OCI-LY1 (cell line): ENCODE measurements around the gene MRPL22.

Source experiments
- H2AFZ ChIP-seq: fragments of 200-600 bp; sonication (generic), shearing (Covaris generic); 2 replicates; pipeline ENCODE4 v1.6.0; 2014; ENCODE audit warnings: antibody characterized with exemption, mild to moderate bottlenecking, low read length
- H3F3A ChIP-seq: fragments of 200-600 bp; sonication (generic), shearing (Covaris generic); 2 replicates; pipeline ENCODE4 v1.6.0; 2014; ENCODE audit warnings: mild to moderate bottlenecking, antibody characterized with exemption, low read length, moderate library complexity; ENCODE audit not compliant: insufficient read depth
- H3K27ac ChIP-seq: fragments of 200-600 bp; sonication (generic); 2 replicates; pipeline ENCODE4 v1.5.1; 2014; ENCODE audit warnings: low read length, mixed run types, mild to moderate bottlenecking, low read depth; ENCODE audit not compliant: poor library complexity, severe bottlenecking
- H3K27me3 ChIP-seq: fragments of 200-600 bp; sonication (generic); 2 replicates; pipeline ENCODE4 v1.6.0; 2014; ENCODE audit warnings: antibody characterized with exemption, mild to moderate bottlenecking, low read length, moderate library complexity; ENCODE audit not compliant: insufficient read depth
- H3K36me3 ChIP-seq: fragments of 200-600 bp; sonication (generic); 2 replicates; pipeline ENCODE4 v1.6.1; 2014; ENCODE audit warnings: mild to moderate bottlenecking, antibody characterized with exemption, low read length, moderate library complexity, mixed read lengths; ENCODE audit not compliant: insufficient read depth
- H3K4me1 ChIP-seq: fragments of 200-600 bp; sonication (generic); 2 replicates; pipeline ENCODE4 v1.5.1; 2014; ENCODE audit warnings: mild to moderate bottlenecking, low read length, moderate library complexity; ENCODE audit not compliant: insufficient read depth, severe bottlenecking
- H3K4me2 ChIP-seq: fragments of 200-600 bp; sonication (generic), shearing (Covaris generic); 2 replicates; pipeline ENCODE4 v1.6.1; 2014; ENCODE audit warnings: low read length
- H3K4me3 ChIP-seq: fragments of 200-600 bp; sonication (generic); 2 replicates; pipeline ENCODE4 v1.5.1; 2014; ENCODE audit warnings: low read length, low read depth, mild to moderate bottlenecking, mixed read lengths; ENCODE audit not compliant: poor library complexity, severe bottlenecking
- H3K79me2 ChIP-seq: fragments of 200-600 bp; shearing (Covaris generic); 2 replicates; pipeline ENCODE4 v1.6.1; 2016; ENCODE audit warnings: mixed run types, low read length, mixed read lengths; ENCODE audit not compliant: insufficient read depth
- H3K9ac ChIP-seq: fragments of 200-600 bp; sonication (generic), shearing (Covaris generic); 2 replicates; pipeline ENCODE4 v1.6.1; 2014; ENCODE audit warnings: mild to moderate bottlenecking, low read length, mixed read lengths
- H3K9me2 ChIP-seq: fragments of 200-600 bp; sonication (generic), shearing (Covaris generic); 2 replicates; pipeline ENCODE4 v1.6.1; 2014; ENCODE audit warnings: low read depth, mild to moderate bottlenecking, low read length, mixed read lengths
- H3K9me3 ChIP-seq: fragments of 200-600 bp; shearing (Covaris generic); 2 replicates; pipeline ENCODE4 v1.6.1; 2014; ENCODE audit warnings: low read length, mixed read lengths
- H4K20me1 ChIP-seq: fragments of 200-600 bp; sonication (generic), shearing (Covaris generic); 2 replicates; pipeline ENCODE4 v1.6.0; 2016; ENCODE audit warnings: mild to moderate bottlenecking, low read length; ENCODE audit not compliant: insufficient read depth
- CTCF ChIP-seq: fragments of 200-600 bp; sonication (generic), shearing (Covaris generic); IDR thresholded peaks from 2 replicates; pipeline ENCODE4 v1.5.1; 2017; ENCODE audit warnings: mild to moderate bottlenecking, antibody characterized with exemption, low read length, moderate library complexity, mixed read lengths
- EZH2 ChIP-seq: fragments of 200-600 bp; sonication (generic), shearing (Covaris generic); IDR thresholded peaks from 2 replicates; pipeline ENCODE4 v1.8.0; 2017; ENCODE audit warnings: borderline replicate concordance, mixed run types, mild to moderate bottlenecking, antibody characterized with exemption, low read length, moderate library complexity, mixed read lengths

The MRPL22 gene

GRCh38 chr5:154895606-154896561 lies 45.0 kb upstream of the MRPL22 start:
- H2AFZ ChIP-seq, result no peak overlapping the region
- no peaks in the 10 kb centered on the region for H3F3A ChIP-seq
- H3K9me3 ChIP-seq, result no peaks in the 10 kb centered on the region
- H3K36me3 ChIP-seq, result peaks cover 92% of the 10 kb centered on the region
- H3K4me3 ChIP-seq, result no peak overlapping the region
- no peaks in the 10 kb centered on the region for H3K27me3 ChIP-seq
- TF ChIP-seq CTCF (no peak), EZH2 (no peak)
- no peaks in the 10 kb centered on the region for H3K4me1 ChIP-seq
- H3K4me2 ChIP-seq, result no peak overlapping the region
- H3K9me2 ChIP-seq, result no peaks in the 10 kb centered on the region
- H3K79me2 ChIP-seq, result no peaks in the 10 kb centered on the region
- H3K9ac ChIP-seq, result no peak overlapping the region
- no peaks in the 10 kb centered on the region for H4K20me1 ChIP-seq
- no peak overlapping the region for H3K27ac ChIP-seq

DNA sequence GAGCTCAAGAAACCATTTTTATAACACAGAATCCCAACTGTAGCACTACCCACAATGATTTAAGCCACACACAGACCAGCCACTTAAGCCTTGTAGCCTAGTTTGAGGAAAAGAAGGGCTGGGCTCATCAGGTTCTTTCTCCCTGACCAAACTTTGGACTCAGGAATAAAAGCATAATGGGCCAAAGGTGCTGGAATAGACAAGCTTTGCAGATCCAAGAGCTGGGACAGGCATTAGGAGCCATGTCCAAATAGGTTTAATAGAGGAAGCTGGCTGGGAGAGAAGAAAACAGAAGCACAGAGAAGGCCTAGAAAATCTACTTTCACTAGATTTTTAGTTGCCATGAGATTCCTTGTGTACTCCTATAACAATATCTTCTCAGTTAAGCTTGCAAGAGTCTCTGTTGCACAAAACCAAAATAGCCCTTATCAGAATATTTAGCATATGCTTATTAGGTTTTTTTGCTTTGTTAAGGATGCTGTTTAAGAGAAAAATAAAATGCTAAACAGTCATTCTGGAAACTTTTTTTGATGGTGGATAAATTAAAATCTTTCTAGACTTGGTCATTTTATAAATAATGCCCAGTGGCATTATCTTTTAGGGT lies 44.2 kb upstream of the MRPL22 start:
- Histone ChIP-seq H3K4me3 (no peak overlapping the region), H3K36me3 (peaks cover 92% of the 10 kb centered on the region), H3K27me3 (no peaks in the 10 kb centered on the region), H3K4me1 (no peaks in the 10 kb centered on the region), H3K79me2 (no peaks in the 10 kb centered on the region), H3K27ac (no peak overlapping the region), H2AFZ (no peak overlapping the region), H4K20me1 (no peaks in the 10 kb centered on the region), H3K9me2 (no peaks in the 10 kb centered on the region), H3K9me3 (no peaks in the 10 kb centered on the region), H3K9ac (no peak overlapping the region), H3F3A (no peaks in the 10 kb centered on the region), H3K4me2 (no peak overlapping the region)
- no peak for TF ChIP-seq CTCF
- TF ChIP-seq EZH2, result no peak

GRCh38 chr5:154898210-154898609 lies 42.7 kb upstream of the MRPL22 start:
- Histone ChIP-seq H4K20me1 (no peaks in the 10 kb centered on the region), H3K36me3 (peaks cover 94% of the 10 kb centered on the region), H3K9ac (no peak overlapping the region), H3K4me3 (no peak overlapping the region), H3K27me3 (no peaks in the 10 kb centered on the region), H3F3A (no peaks in the 10 kb centered on the region), H3K27ac (no peak overlapping the region), H3K4me1 (no peaks in the 10 kb centered on the region), H3K9me3 (no peaks in the 10 kb centered on the region), H3K9me2 (no peaks in the 10 kb centered on the region), H2AFZ (no peak overlapping the region), H3K4me2 (no peak overlapping the region), H3K79me2 (no peaks in the 10 kb centered on the region)
- TF ChIP-seq CTCF (no peak), EZH2 (no peak)
